K562 (cell line): Measurements from ENCODE around the gene SUPT5H. TPM values are rescaled to one million over a fixed set of nuclear protein-coding genes. Genes with fewer than 3 reads are reported as not detected.

Source experiments
- JUNB ChIP-seq: fragments of 450-650 bp; formaldehyde crosslinking; conservative IDR thresholded peaks from 2 replicates; pipeline ENCODE4 v1.4.0; 2020; ENCODE audit warnings: mild to moderate bottlenecking
- MTA2 ChIP-seq: fragments of 450-650 bp; IDR thresholded peaks from 2 replicates; pipeline ENCODE4 v1.6.1; 2016; ENCODE audit warnings: low read depth
- MXI1 ChIP-seq: IDR thresholded peaks from 2 replicates; pipeline ENCODE4 v1.6.1; 2011; ENCODE audit warnings: low read depth, mild to moderate bottlenecking, improper control_type of control experiment, low read length
- NCOA2 ChIP-seq, 2 experiments: fragments of 450-650 bp; IDR thresholded peaks; 2 replicates each; pipeline ENCODE4 v1.6.1; 2018; ENCODE audit warnings: mild to moderate bottlenecking in 2 of 2, moderate library complexity in 1 of 2; ENCODE audit not compliant: partially characterized antibody in 2 of 2
- NELFE ChIP-seq: IDR thresholded peaks from 2 replicates; pipeline ENCODE4 v1.6.1; 2011; ENCODE audit warnings: mild to moderate bottlenecking; ENCODE audit not compliant: insufficient read depth, insufficient read length
- NFXL1 ChIP-seq: fragments of 450-650 bp; formaldehyde crosslinking; IDR thresholded peaks from 2 replicates; pipeline ENCODE4 v1.4.0; 2021; ENCODE audit warnings: mild to moderate bottlenecking
- NUFIP1 ChIP-seq: fragments of 450-650 bp; IDR thresholded peaks from 2 replicates; pipeline ENCODE4 v1.6.1; 2018; ENCODE audit not compliant: partially characterized antibody
- PHF8 ChIP-seq: fragments of 200-600 bp; sonication (generic); IDR thresholded peaks from 2 replicates; pipeline ENCODE4 v1.6.1; 2012; ENCODE audit warnings: mixed run types, mild to moderate bottlenecking, inconsistent platforms, low read length, moderate library complexity, borderline replicate concordance
- POLR3G ChIP-seq: IDR thresholded peaks from 2 replicates; pipeline ENCODE4 v1.6.1; 2011; ENCODE audit not compliant: insufficient read length, insufficient replicate concordance; ENCODE audit errors: extremely low read depth
- PRMT5 ChIP-seq: sonication (generic); formaldehyde crosslinking; IDR thresholded peaks from 2 replicates; pipeline ENCODE4 v1.5.0; 2020; ENCODE audit warnings: missing genetic modification reagents
- PTBP1 ChIP-seq: fragments of 200-400 bp; formaldehyde crosslinking; IDR thresholded peaks from 2 replicates; pipeline ENCODE4 v1.6.1; 2017; ENCODE audit warnings: low read depth, low read length
- SAFB2 ChIP-seq: fragments of 200-400 bp; formaldehyde crosslinking; IDR thresholded peaks from 2 replicates; pipeline ENCODE4 v1.6.1; 2018; ENCODE audit warnings: borderline replicate concordance, low read length, low read depth, moderate library complexity; ENCODE audit not compliant: severe bottlenecking
- SIX5 ChIP-seq, 2 experiments: IDR thresholded peaks; 2 replicates each; pipeline ENCODE4 v1.6.1; 2011; ENCODE audit warnings: low read length in 2 of 2, borderline replicate concordance in 1 of 2, low read depth in 1 of 2, mild to moderate bottlenecking in 1 of 2, moderate library complexity in 1 of 2; ENCODE audit not compliant: insufficient read depth in 1 of 2
- SREBF1 ChIP-seq: fragments of 150-350 bp; IDR thresholded peaks from 2 replicates; pipeline ENCODE4 v1.6.1; 2014; ENCODE audit warnings: antibody characterized with exemption, low read depth, low read length, borderline replicate concordance
- SREBF2 ChIP-seq: sonication (generic); formaldehyde crosslinking; IDR thresholded peaks from 2 replicates; pipeline ENCODE4 v1.4.0; 2020; ENCODE audit warnings: mild to moderate bottlenecking, missing genetic modification reagents
- TRIM28 ChIP-seq: fragments of 450-650 bp; IDR thresholded peaks from 2 replicates; pipeline ENCODE4 v1.6.1; 2017
- ZC3H8 ChIP-seq: fragments of 450-650 bp; IDR thresholded peaks from 2 replicates; pipeline ENCODE4 v1.6.1; 2017
- ZNF197 ChIP-seq: fragments of 200-800 bp; sonication (Bioruptor generic); IDR thresholded peaks from 2 replicates; pipeline ENCODE4 v1.6.1; 2016; ENCODE audit warnings: low read depth, missing genetic modification characterization, missing compliant biosample characterization
- ZNF274 ChIP-seq: IDR thresholded peaks from 2 replicates; pipeline ENCODE4 v1.6.1; 2011; ENCODE audit warnings: low read depth, mild to moderate bottlenecking, low read length, moderate library complexity, borderline replicate concordance
- ZNF282 ChIP-seq: sonication (generic); formaldehyde crosslinking; IDR thresholded peaks from 2 replicates; pipeline ENCODE4 v1.8.1; 2023; ENCODE audit warnings: missing genetic modification reagents
- ZNF408 ChIP-seq: fragments of 250-450 bp; sonication (Bioruptor Pico); IDR thresholded peaks from 2 replicates; pipeline ENCODE4 v1.4.0; 2020; ENCODE audit warnings: low read depth, mild to moderate bottlenecking, moderate library complexity
- ZNF431 ChIP-seq: sonication (generic); formaldehyde crosslinking; IDR thresholded peaks from 2 replicates; pipeline ENCODE4 v1.8.0; 2022; ENCODE audit warnings: mild to moderate bottlenecking, missing genetic modification reagents
- ZNF583 ChIP-seq: fragments of 250-450 bp; sonication (Bioruptor Pico); IDR thresholded peaks from 2 replicates; pipeline ENCODE4 v1.4.0; 2020
- ZNF699 ChIP-seq: fragments of 250-450 bp; sonication (Bioruptor Pico); IDR thresholded peaks from 2 replicates; pipeline ENCODE4 v1.8.0; 2021; ENCODE audit warnings: mild to moderate bottlenecking, moderate library complexity; ENCODE audit not compliant: insufficient replicate concordance
- ZNF77 ChIP-seq: fragments of 250-450 bp; sonication (Bioruptor Pico); IDR thresholded peaks from 2 replicates; pipeline ENCODE4 v1.5.0; 2020
- polyA plus RNA-seq, 8 experiments: library from polyadenylated mRNA; depleted of rRNA in 4 of 8; stranded (reverse) in 5 of 8; unstranded in 3 of 8; fragments of >200 nt; fragmentation: Nextera tagmentation in 2 of 8; fragmentation: Illumina TruSeq in 1 of 8; extraction: Ambion mirVana in 2 of 8; extraction: Trizol in 1 of 8; gene quantifications; 2 replicates each; pipeline versions ENCODE4 v1.2.1 to v1.2.3, GENCODE V29; 2011 to 2014; ENCODE audit warnings: inconsistent platforms in 1 of 8, missing spikeins in 1 of 8
- total RNA-seq, 7 experiments: library from RNA; depleted of rRNA in 6 of 7; stranded (reverse); fragments of >200 nt in 6 of 7; fragmentation: Illumina TruSeq in 2 of 7; extraction: Trizol in 2 of 7; gene quantifications; 2 replicates each; pipeline versions ENCODE4 v1.2.1 to v1.2.3, GENCODE V29; 2011 to 2021; ENCODE audit warnings: low replicate concordance in 1 of 7
- TF ChIP-seq, protein P1 (sequence below): fragments of 200-800 bp; sonication (Bioruptor generic); IDR thresholded peaks from 2 replicates; pipeline ENCODE4 v1.6.1; 2017; ENCODE audit warnings: missing genetic modification characterization, missing compliant biosample characterization
- TF ChIP-seq, protein P2 (sequence below): fragments of 250-450 bp; sonication (Bioruptor Pico); IDR thresholded peaks from 2 replicates; pipeline ENCODE4 v1.8.0; 2022; ENCODE audit warnings: inconsistent platforms

Gene SUPT5H
- total and polyA plus RNA-seq, 9 of the 15 experiments (the other 6 are each of a cell fraction or from before 2014, with no cell fraction given), result 13.3 to 85.9 (median 35.9) TPM

DNA sequence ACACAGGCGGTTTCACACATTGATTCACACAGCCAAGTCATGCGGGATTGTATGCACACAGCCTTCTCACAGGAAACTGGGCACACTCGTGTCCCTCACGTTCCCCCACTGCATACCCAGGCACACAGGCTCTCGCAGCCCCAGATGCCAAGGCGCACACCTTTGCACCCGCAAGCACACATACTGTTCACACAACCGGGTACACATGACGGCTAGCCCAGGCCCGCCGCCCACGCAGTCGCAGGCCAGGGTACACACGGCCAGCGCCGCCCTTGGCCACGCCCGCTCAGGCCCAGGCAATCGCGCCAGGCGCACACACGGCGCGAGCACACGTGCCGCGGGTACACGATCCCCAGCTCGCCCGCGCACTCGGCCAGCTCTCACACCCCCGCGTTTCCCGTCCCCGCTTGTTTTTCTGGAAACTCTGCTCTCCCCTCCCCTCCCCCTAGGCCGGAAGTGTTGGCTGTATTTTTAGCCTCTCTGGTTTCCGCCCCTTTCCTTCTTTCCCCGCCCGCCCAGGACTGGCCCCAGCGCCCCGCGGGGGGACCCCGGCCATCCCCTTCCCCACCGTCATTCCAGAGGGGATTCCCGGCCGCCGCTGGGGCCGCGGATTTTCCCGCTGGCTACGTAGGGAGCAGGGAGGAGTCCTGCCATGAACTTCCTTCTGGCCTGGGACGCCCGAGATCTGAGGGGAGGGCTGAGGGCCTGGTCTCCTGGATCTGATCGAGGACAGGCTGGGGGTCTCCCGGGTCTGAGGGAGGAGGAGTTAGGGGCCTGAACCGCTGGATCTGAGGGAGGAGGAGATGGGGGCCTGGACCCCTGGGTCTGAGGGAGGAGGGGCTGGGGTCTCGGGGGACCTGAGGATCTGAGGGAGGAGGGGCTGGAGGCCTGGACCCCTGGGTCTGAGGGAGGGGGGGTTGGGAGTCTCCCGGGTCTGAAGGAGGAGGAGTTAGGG, 42.8 kb upstream of the SUPT5H start (continued):
- no peak for TF ChIP-seq PTBP1
- no peak for TF ChIP-seq ZNF282 (CRISPR knock-in tag)
- no peak for TF ChIP-seq MTA2
- TF ChIP-seq PRMT5 (CRISPR knock-in tag), result no peak
- no peak for TF ChIP-seq SAFB2
- no peak for TF ChIP-seq NELFE
- TF ChIP-seq TRIM28, result no peak
- TF ChIP-seq NFXL1 (CRISPR knock-in tag), result no peak
- TF ChIP-seq NCOA2 (IDR thresholded peaks at IDR 0.05; ENCODE audit: partially characterized antibody in 2 of 2), result no peak
- TF ChIP-seq ZNF274, result no peak
- TF ChIP-seq ZNF431 (CRISPR knock-in tag), result no peak; the same call in 1 of the 2 replicates
- no peak for TF ChIP-seq ZNF197
- no peak for TF ChIP-seq ZNF408 (CRISPR knock-in tag)
- no peak for TF ChIP-seq ZNF583 (CRISPR knock-in tag)
- no peak for TF ChIP-seq SREBF2 (CRISPR knock-in tag)
- no peak for TF ChIP-seq NUFIP1
- TF ChIP-seq SIX5 (IDR thresholded peaks at IDR 0.05; ENCODE audit: borderline replicate concordance in 1 of 2, insufficient read depth in 1 of 2, low read depth in 1 of 2, low read length in 2 of 2), result no peak
- TF ChIP-seq ZC3H8, result no peak
- TF ChIP-seq POLR3G, result no peak
- TF ChIP-seq, protein P1, sequence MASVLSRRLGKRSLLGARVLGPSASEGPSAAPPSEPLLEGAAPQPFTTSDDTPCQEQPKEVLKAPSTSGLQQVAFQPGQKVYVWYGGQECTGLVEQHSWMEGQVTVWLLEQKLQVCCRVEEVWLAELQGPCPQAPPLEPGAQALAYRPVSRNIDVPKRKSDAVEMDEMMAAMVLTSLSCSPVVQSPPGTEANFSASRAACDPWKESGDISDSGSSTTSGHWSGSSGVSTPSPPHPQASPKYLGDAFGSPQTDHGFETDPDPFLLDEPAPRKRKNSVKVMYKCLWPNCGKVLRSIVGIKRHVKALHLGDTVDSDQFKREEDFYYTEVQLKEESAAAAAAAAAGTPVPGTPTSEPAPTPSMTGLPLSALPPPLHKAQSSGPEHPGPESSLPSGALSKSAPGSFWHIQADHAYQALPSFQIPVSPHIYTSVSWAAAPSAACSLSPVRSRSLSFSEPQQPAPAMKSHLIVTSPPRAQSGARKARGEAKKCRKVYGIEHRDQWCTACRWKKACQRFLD (CRISPR knock-in tag), result no peak
- TF ChIP-seq MXI1, result peak; percentile 75
- TF ChIP-seq, protein P2, sequence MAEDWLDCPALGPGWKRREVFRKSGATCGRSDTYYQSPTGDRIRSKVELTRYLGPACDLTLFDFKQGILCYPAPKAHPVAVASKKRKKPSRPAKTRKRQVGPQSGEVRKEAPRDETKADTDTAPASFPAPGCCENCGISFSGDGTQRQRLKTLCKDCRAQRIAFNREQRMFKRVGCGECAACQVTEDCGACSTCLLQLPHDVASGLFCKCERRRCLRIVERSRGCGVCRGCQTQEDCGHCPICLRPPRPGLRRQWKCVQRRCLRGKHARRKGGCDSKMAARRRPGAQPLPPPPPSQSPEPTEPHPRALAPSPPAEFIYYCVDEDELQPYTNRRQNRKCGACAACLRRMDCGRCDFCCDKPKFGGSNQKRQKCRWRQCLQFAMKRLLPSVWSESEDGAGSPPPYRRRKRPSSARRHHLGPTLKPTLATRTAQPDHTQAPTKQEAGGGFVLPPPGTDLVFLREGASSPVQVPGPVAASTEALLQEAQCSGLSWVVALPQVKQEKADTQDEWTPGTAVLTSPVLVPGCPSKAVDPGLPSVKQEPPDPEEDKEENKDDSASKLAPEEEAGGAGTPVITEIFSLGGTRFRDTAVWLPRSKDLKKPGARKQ (CRISPR knock-in tag), result no peak
- no peak for TF ChIP-seq ZNF77 (CRISPR knock-in tag)
- TF ChIP-seq PHF8, result peak; percentile 44; the same call in 1 of the 2 replicates
- no peak for TF ChIP-seq SREBF1
- TF ChIP-seq JUNB (CRISPR knock-in tag), result no peak
- no peak for TF ChIP-seq ZNF699 (CRISPR knock-in tag)
